ENCODE data around the gene SMIM5.

SMIM5 gene

GRCh38 chr17:75632863-75633485, at the start of gene SMIM5:
Gene SMIM5 (plus strand): TSS chr17:75633434. CDS start chr17:75640202, 6,768 bp downstream.
- Histone ChIP-seq H3K4me1 (ENCODE audit: control insufficient read depth, insufficient read depth, low read length) (peaks cover 17% of the 10 kb centered on the region), H3K27me3 (ENCODE audit: control insufficient read depth, insufficient read depth, low read length) (no peaks in the 10 kb centered on the region), H3K4me3 (ENCODE audit: low read depth, low read length) (no peak within 1 kb of the TSS), H3K27ac (ENCODE audit: low read depth, low read length) (peak within 1 kb of the TSS; percentile 71), H3K36me3 (ENCODE audit: control insufficient read depth, insufficient read depth, low read length) (no peaks in the 10 kb centered on the region), H3K9me3 (ENCODE audit: control insufficient read depth, insufficient read depth, low read length) (no peaks in the 10 kb centered on the region), H3K9ac (ENCODE audit: low read depth, low read length) (no peak within 1 kb of the TSS)

- Histone ChIP-seq H3K4me1 (ENCODE audit: control insufficient read depth, insufficient read depth, low read length) (peaks cover 4% of the 10 kb centered on the region; the same call in 1 of the 2 replicates), H3K9ac (ENCODE audit: low read depth, low read length) (no peak overlapping the region), H3K27ac (ENCODE audit: low read depth, low read length) (no peak overlapping the region), H3K9me3 (ENCODE audit: control insufficient read depth, insufficient read depth, low read length) (no peaks in the 10 kb centered on the region), H3K4me3 (ENCODE audit: low read depth, low read length) (no peak overlapping the region), H3K27me3 (ENCODE audit: control insufficient read depth, insufficient read depth, low read length) (no peaks in the 10 kb centered on the region; the same call in 1 of the 2 replicates), H3K36me3 (ENCODE audit: control insufficient read depth, insufficient read depth, low read length) (no peaks in the 10 kb centered on the region)
Observed at GRCh38 chr17:75584849-75585175, 48.4 kb upstream of the SMIM5 start.

- Histone ChIP-seq H3K9ac (ENCODE audit: low read depth, low read length) (peak within 1 kb of the TSS; percentile 51; the same call in 1 of the 2 replicates), H3K9me3 (ENCODE audit: control insufficient read depth, insufficient read depth, low read length) (no peaks in the 10 kb centered on the region), H3K27me3 (ENCODE audit: control insufficient read depth, insufficient read depth, low read length) (no peaks in the 10 kb centered on the region; the same call in 1 of the 2 replicates), H3K4me1 (ENCODE audit: control insufficient read depth, insufficient read depth, low read length) (peaks cover 4% of the 10 kb centered on the region; the same call in 1 of the 2 replicates), H3K27ac (ENCODE audit: low read depth, low read length) (no peak within 1 kb of the TSS), H3K36me3 (ENCODE audit: control insufficient read depth, insufficient read depth, low read length) (no peaks in the 10 kb centered on the region), H3K4me3 (ENCODE audit: low read depth, low read length) (peak within 1 kb of the TSS; percentile 67)
Observed at GRCh38 chr17:75587675-75588595, 45.3 kb upstream of the SMIM5 start, which contains the start of gene MYO15B. Gene MYO15B (plus strand): TSS chr17:75587800. CDS start chr17:75588058, 258 bp downstream.

- peak overlapping the region; percentile 67 for H3K4me3 ChIP-seq (ENCODE audit: low read depth, low read length)
Observed at GRCh38 chr17:75588596-75589011, 44.6 kb upstream of the SMIM5 start.

GRCh38 chr17:75589012-75589918, 44.0 kb upstream of the SMIM5 start:
- no peaks in the 10 kb centered on the region for H3K9me3 ChIP-seq (ENCODE audit: control insufficient read depth, insufficient read depth, low read length)
- no peaks in the 10 kb centered on the region for H3K36me3 ChIP-seq (ENCODE audit: control insufficient read depth, insufficient read depth, low read length)
- H3K27ac ChIP-seq (ENCODE audit: low read depth, low read length) = no peak overlapping the region
- peaks cover 4% of the 10 kb centered on the region; the same call in 1 of the 2 replicates for H3K4me1 ChIP-seq (ENCODE audit: control insufficient read depth, insufficient read depth, low read length)
- H3K9ac ChIP-seq (ENCODE audit: low read depth, low read length) = peak overlapping the region; percentile 51; the same call in 1 of the 2 replicates
- peak overlapping the region; percentile 72 for H3K4me3 ChIP-seq (ENCODE audit: low read depth, low read length)
- no peaks in the 10 kb centered on the region; the same call in 1 of the 2 replicates for H3K27me3 ChIP-seq (ENCODE audit: control insufficient read depth, insufficient read depth, low read length)

More at GRCh38 chr17:75588596-75589011, 44.6 kb upstream of the SMIM5 start:
- H3K36me3 ChIP-seq (ENCODE audit: control insufficient read depth, insufficient read depth, low read length) = no peaks in the 10 kb centered on the region
- H3K9me3 ChIP-seq (ENCODE audit: control insufficient read depth, insufficient read depth, low read length) = no peaks in the 10 kb centered on the region
- H3K4me1 ChIP-seq (ENCODE audit: control insufficient read depth, insufficient read depth, low read length) = peaks cover 4% of the 10 kb centered on the region; the same call in 1 of the 2 replicates
- H3K27me3 ChIP-seq (ENCODE audit: control insufficient read depth, insufficient read depth, low read length) = no peaks in the 10 kb centered on the region; the same call in 1 of the 2 replicates
- H3K9ac ChIP-seq (ENCODE audit: low read depth, low read length) = peak overlapping the region; percentile 51; the same call in 1 of the 2 replicates
- no peak overlapping the region for H3K27ac ChIP-seq (ENCODE audit: low read depth, low read length)

- peaks cover 4% of the 10 kb centered on the region; the same call in 1 of the 2 replicates for H3K4me1 ChIP-seq (ENCODE audit: control insufficient read depth, insufficient read depth, low read length)
- H3K9ac ChIP-seq (ENCODE audit: low read depth, low read length) = no peak overlapping the region
- no peaks in the 10 kb centered on the region for H3K36me3 ChIP-seq (ENCODE audit: control insufficient read depth, insufficient read depth, low read length)
- peak overlapping the region; percentile 72; the same call in 1 of the 2 replicates for H3K4me3 ChIP-seq (ENCODE audit: low read depth, low read length)
- no peaks in the 10 kb centered on the region; the same call in 1 of the 2 replicates for H3K27me3 ChIP-seq (ENCODE audit: control insufficient read depth, insufficient read depth, low read length)
- no peak overlapping the region for H3K27ac ChIP-seq (ENCODE audit: low read depth, low read length)
- H3K9me3 ChIP-seq (ENCODE audit: control insufficient read depth, insufficient read depth, low read length) = no peaks in the 10 kb centered on the region
Observed at GRCh38 chr17:75589919-75590303, 43.3 kb upstream of the SMIM5 start.

- no peak overlapping the region for H3K27ac ChIP-seq (ENCODE audit: low read depth, low read length)
- H3K4me3 ChIP-seq (ENCODE audit: low read depth, low read length) = no peak overlapping the region; the same call in 1 of the 2 replicates
- H3K27me3 ChIP-seq (ENCODE audit: control insufficient read depth, insufficient read depth, low read length) = no peaks in the 10 kb centered on the region; the same call in 1 of the 2 replicates
Observed at GRCh38 chr17:75590314-75590761, 42.9 kb upstream of the SMIM5 start.

GRCh38 chr17:75590849-75591721, 42.1 kb upstream of the SMIM5 start:
- Histone ChIP-seq H3K27ac (ENCODE audit: low read depth, low read length) (no peak overlapping the region), H3K36me3 (ENCODE audit: control insufficient read depth, insufficient read depth, low read length) (no peaks in the 10 kb centered on the region), H3K4me3 (ENCODE audit: low read depth, low read length) (no peak overlapping the region), H3K9ac (ENCODE audit: low read depth, low read length) (no peak overlapping the region), H3K9me3 (ENCODE audit: control insufficient read depth, insufficient read depth, low read length) (no peaks in the 10 kb centered on the region), H3K27me3 (ENCODE audit: control insufficient read depth, insufficient read depth, low read length) (no peaks in the 10 kb centered on the region; the same call in 1 of the 2 replicates), H3K4me1 (ENCODE audit: control insufficient read depth, insufficient read depth, low read length) (peaks cover 4% of the 10 kb centered on the region; the same call in 1 of the 2 replicates)

More at GRCh38 chr17:75590314-75590761, 42.9 kb upstream of the SMIM5 start:
- H3K36me3 ChIP-seq (ENCODE audit: control insufficient read depth, insufficient read depth, low read length) = no peaks in the 10 kb centered on the region
- no peak overlapping the region for H3K9ac ChIP-seq (ENCODE audit: low read depth, low read length)
- peaks cover 4% of the 10 kb centered on the region; the same call in 1 of the 2 replicates for H3K4me1 ChIP-seq (ENCODE audit: control insufficient read depth, insufficient read depth, low read length)
- no peaks in the 10 kb centered on the region for H3K9me3 ChIP-seq (ENCODE audit: control insufficient read depth, insufficient read depth, low read length)

GRCh38 chr17:75591722-75592302, 41.4 kb upstream of the SMIM5 start:
- no peaks in the 10 kb centered on the region for H3K36me3 ChIP-seq (ENCODE audit: control insufficient read depth, insufficient read depth, low read length)
- no peaks in the 10 kb centered on the region; the same call in 1 of the 2 replicates for H3K27me3 ChIP-seq (ENCODE audit: control insufficient read depth, insufficient read depth, low read length)
- H3K9ac ChIP-seq (ENCODE audit: low read depth, low read length) = no peak overlapping the region
- peaks cover 4% of the 10 kb centered on the region; the same call in 1 of the 2 replicates for H3K4me1 ChIP-seq (ENCODE audit: control insufficient read depth, insufficient read depth, low read length)
- H3K4me3 ChIP-seq (ENCODE audit: low read depth, low read length) = no peak overlapping the region
- H3K9me3 ChIP-seq (ENCODE audit: control insufficient read depth, insufficient read depth, low read length) = no peaks in the 10 kb centered on the region
- H3K27ac ChIP-seq (ENCODE audit: low read depth, low read length) = no peak overlapping the region

Data from HUES48 (cell line).